ENCODE results near the gene KLHL35. TPM values are rescaled to one million over a fixed set of nuclear protein-coding genes. Genes with fewer than 3 reads are reported as not detected.

KLHL35 gene
- total RNA-seq, 2 donors from 2014 or later, result 4.4 to 4.6 TPM

- Histone ChIP-seq H3K9me3 (no peaks in the 10 kb centered on the region), H3K36me3 (replicated peaks in 1 of 2; ENCODE audit: insufficient read depth in 1 of 2, low read depth in 2 of 2) (peaks cover 0 to 1% of the 10 kb centered on the region in 2 donors), H3K27me3 (no peaks in the 10 kb centered on the region), H3K4me3 (no peak overlapping the region), H3K27ac (no peak overlapping the region), H3K4me1 (no peaks in the 10 kb centered on the region)
- ATAC-seq (no peak), DNase-seq (no peak)
- intact Hi-C loops (cut with DNase I), result no loop called here
- WGBS, 2 donors, result 88 to 90% methylated on average over 4 to 15 of the region's 15 CpGs
- no peak for TF ChIP-seq CTCF (IDR thresholded peaks at IDR 0.05)
- TF ChIP-seq POLR2A (IDR thresholded peaks at IDR 0.05), result no peak
These were observed 9.3 kb upstream of the KLHL35 start for GRCh38 chr11:75442161-75442885.

- Histone ChIP-seq H3K27me3 (no peaks in the 10 kb centered on the region), H3K27ac (no peak overlapping the region), H3K4me3 (no peak overlapping the region), H3K9me3 (no peaks in the 10 kb centered on the region), H3K4me1 (no peaks in the 10 kb centered on the region), H3K36me3 (replicated peaks in 1 of 2; ENCODE audit: insufficient read depth in 1 of 2, low read depth in 2 of 2) (peaks cover 0 to 1% of the 10 kb centered on the region in 2 donors)
- no peak for ATAC-seq
- DNase-seq, result no peak
- 80 to 89% methylated on average over 5 to 7 of the region's 7 CpGs for WGBS, 2 donors
- TF ChIP-seq POLR2A (IDR thresholded peaks at IDR 0.05), result no peak
- TF ChIP-seq CTCF (IDR thresholded peaks at IDR 0.05), result no peak
- intact Hi-C loops (cut with DNase I), result no loop called here
These were observed 8.8 kb upstream of the KLHL35 start for GRCh38 chr11:75441804-75442132.

- H3K27ac ChIP-seq, result no peak overlapping the region
- no peaks in the 10 kb centered on the region for H3K9me3 ChIP-seq
- TF ChIP-seq POLR2A (IDR thresholded peaks at IDR 0.05) (no peak), CTCF (IDR thresholded peaks at IDR 0.05) (no peak)
- intact Hi-C loops (cut with DNase I), result no loop called here
- DNase-seq, result no peak
- 86 to 98% methylated on average over 7 to 27 of the region's 27 CpGs for WGBS, 2 donors
- H3K4me3 ChIP-seq, result no peak overlapping the region
- no peaks in the 10 kb centered on the region for H3K27me3 ChIP-seq
- no peak for ATAC-seq
- H3K4me1 ChIP-seq, result no peaks in the 10 kb centered on the region
- peaks cover 0 to 1% of the 10 kb centered on the region in 2 donors for H3K36me3 ChIP-seq (replicated peaks in 1 of 2; ENCODE audit: insufficient read depth in 1 of 2, low read depth in 2 of 2)
These were observed 8.2 kb upstream of the KLHL35 start for GRCh38 chr11:75440960-75441803.

- H3K4me1 ChIP-seq, result no peaks in the 10 kb centered on the region
- no peak overlapping the region for H3K4me3 ChIP-seq
- no peaks in the 10 kb centered on the region for H3K9me3 ChIP-seq
- intact Hi-C loops (cut with DNase I), result no loop called here
- H3K27ac ChIP-seq, result no peak overlapping the region
- DNase-seq, result no peak
- H3K27me3 ChIP-seq, result no peaks in the 10 kb centered on the region
- peaks cover 0 to 3% of the 10 kb centered on the region in 2 donors for H3K36me3 ChIP-seq (replicated peaks in 1 of 2; ENCODE audit: insufficient read depth in 1 of 2, low read depth in 2 of 2)
- WGBS, 2 donors, result 83 to 89% methylated on average over 13 of the region's 13 CpGs
- TF ChIP-seq CTCF (IDR thresholded peaks at IDR 0.05), result no peak
- TF ChIP-seq POLR2A (IDR thresholded peaks at IDR 0.05), result no peak
- no peak for ATAC-seq
These were observed 6.6 kb upstream of the KLHL35 start for GRCh38 chr11:75439495-75440120.

Measured in body of pancreas (tissue), 4 donors.